Measurements from ENCODE around the gene DNMT1. TPM values are rescaled to one million over a fixed set of nuclear protein-coding genes. Genes with fewer than 3 reads are reported as not detected.

The DNMT1 gene
- total RNA-seq, 1 experiment from 2014 or later, result 168 TPM

DNA sequence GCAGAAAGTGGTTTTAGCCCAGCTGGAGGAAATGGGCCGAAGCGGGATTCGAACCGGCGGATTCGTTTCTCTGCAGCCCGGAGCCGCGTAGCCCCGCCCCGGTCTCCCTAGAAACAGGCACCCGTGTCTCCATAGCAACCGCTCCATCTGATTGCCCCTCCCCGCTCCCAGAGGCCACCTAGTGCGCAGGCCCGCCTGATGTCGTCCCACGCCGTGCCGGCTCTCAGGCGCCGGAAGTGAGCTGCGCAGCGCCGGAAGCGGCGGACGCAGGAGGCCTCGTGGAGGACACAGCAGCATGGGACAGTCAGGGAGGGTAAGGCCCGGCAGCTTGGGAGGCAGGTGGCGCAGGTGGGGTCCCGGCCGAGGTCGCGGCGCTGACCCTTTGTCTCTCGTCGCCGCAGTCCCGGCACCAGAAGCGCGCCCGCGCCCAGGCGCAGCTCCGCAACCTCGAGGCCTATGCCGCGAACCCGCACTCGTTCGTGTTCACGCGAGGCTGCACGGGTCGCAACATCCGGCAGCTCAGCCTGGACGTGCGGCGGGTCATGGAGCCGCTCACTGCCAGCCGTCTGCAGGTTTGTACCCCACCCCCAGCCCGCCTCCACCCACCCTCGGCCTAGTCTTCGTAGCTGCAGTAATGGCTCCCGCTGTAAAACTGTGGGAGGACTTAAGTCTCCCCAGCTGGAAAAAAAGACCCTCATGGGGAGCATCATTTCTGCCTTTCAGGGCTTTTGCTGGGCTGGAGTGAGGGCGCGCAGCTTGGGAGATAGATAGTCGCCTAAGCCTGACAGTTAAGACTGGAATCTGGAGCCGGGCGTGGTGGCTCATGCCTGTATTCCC is 88.4 kb downstream of the DNMT1 start, which contains the start of gene PPAN:
Gene PPAN (plus strand): TSS at position 263 of the 837 bp plus-strand sequence. CDS start 33 bp downstream, at position 296.
- ChIA-PET POLR2A (no interaction called here), CTCF (interaction anchor here (0.5 to 0.7 kb wide), 6 partner anchors 8 to 282 kb away, joined by 3 to 9 read pairs (median 3); no protein-coding TSS in a partner anchor)
- H3K9me3 ChIP-seq (ENCODE audit: control insufficient read depth, insufficient read depth, low read depth, low read length), result no peaks in the 10 kb centered on the region
- in situ Hi-C loops (cut with HindIII; ENCODE audit: low pct_unique_long_range_greater_than_20kb, low sequenced_read_pairs), result no loop called here
- H3K27ac ChIP-seq (ENCODE audit: low read length), result peak within 1 kb of the TSS; percentile 90
- peak; percentile 98 for ATAC-seq
- H3K36me3 ChIP-seq (ENCODE audit: control insufficient read depth, insufficient read depth, low read length), result peaks cover 14% of the 10 kb centered on the region
- H3K4me1 ChIP-seq (ENCODE audit: control insufficient read depth, insufficient read depth, low read length), result peaks cover under 1% of the 10 kb centered on the region
- intact Hi-C loops (cut with micrococcal nuclease; ENCODE audit: unreplicated experiment), result no loop called here
- TF ChIP-seq SIN3A (IDR thresholded peaks at IDR 0.05; ENCODE audit: borderline replicate concordance, insufficient read depth, low read depth, low read length) (peak; percentile 61; the same call in 1 of the 2 replicates), POLR2AphosphoS5 (IDR thresholded peaks at IDR 0.05; ENCODE audit: low read depth, low read length) (peak; percentile 90)
- TF ChIP-seq, protein P1, sequence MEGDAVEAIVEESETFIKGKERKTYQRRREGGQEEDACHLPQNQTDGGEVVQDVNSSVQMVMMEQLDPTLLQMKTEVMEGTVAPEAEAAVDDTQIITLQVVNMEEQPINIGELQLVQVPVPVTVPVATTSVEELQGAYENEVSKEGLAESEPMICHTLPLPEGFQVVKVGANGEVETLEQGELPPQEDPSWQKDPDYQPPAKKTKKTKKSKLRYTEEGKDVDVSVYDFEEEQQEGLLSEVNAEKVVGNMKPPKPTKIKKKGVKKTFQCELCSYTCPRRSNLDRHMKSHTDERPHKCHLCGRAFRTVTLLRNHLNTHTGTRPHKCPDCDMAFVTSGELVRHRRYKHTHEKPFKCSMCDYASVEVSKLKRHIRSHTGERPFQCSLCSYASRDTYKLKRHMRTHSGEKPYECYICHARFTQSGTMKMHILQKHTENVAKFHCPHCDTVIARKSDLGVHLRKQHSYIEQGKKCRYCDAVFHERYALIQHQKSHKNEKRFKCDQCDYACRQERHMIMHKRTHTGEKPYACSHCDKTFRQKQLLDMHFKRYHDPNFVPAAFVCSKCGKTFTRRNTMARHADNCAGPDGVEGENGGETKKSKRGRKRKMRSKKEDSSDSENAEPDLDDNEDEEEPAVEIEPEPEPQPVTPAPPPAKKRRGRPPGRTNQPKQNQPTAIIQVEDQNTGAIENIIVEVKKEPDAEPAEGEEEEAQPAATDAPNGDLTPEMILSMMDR (IDR thresholded peaks at IDR 0.05), result no peak
- no TSS peak for BruUV-seq (replicated peaks)
- DNase-seq (ENCODE audit: low read depth, low spot score), result peak; percentile 76
- H3K27me3 ChIP-seq (ENCODE audit: control insufficient read depth, insufficient read depth, low read length), result no peaks in the 10 kb centered on the region
- H3K4me3 ChIP-seq (ENCODE audit: low read depth in 2 of 2, low read length in 2 of 2), result peak within 1 kb of the TSS; percentile 82 to 94

DNA sequence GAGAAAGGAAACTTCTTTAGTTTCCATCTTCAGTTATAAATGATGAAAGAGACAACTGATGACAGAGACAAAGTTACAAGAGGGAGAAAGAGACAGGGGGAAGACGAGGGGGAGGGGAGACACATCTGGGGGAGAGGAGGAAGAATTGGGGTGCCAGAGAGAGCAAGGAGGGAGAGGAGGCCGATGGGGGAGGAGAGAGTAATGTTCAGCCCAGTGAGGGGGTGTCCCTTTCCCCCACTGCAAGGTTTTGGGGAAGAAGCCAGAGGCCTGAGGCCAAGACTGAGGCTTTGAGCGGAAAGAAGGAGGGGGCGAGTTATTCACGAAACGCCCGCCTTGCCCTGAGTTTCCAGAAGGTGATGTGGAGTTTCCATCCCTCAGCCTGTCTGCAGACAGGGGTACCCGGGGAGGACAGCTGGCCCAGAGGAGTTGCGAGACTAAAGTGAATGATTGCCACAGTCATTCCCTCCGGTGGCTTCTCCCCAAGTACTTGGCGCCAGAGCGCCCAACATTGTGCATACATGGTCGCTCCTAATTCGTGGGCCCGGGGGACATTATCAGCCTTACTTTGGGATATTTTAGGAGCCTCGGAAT is 89.1 kb downstream of the DNMT1 start:
- Histone ChIP-seq H3K27me3 (ENCODE audit: control insufficient read depth, insufficient read depth, low read length) (no peaks in the 10 kb centered on the region), H3K36me3 (ENCODE audit: control insufficient read depth, insufficient read depth, low read length) (peaks cover 14% of the 10 kb centered on the region), H3K27ac (ENCODE audit: low read length) (no peak overlapping the region), H3K9me3 (ENCODE audit: control insufficient read depth, insufficient read depth, low read depth, low read length) (no peaks in the 10 kb centered on the region), H3K4me1 (ENCODE audit: control insufficient read depth, insufficient read depth, low read length) (no peaks in the 10 kb centered on the region; the same call in 1 of the 2 replicates), H3K4me3 (ENCODE audit: low read depth in 2 of 2, low read length in 2 of 2) (peak overlapping the region; percentile 26 to 82; a peak in 2 of 4 replicates)
- ATAC-seq (no peak), DNase-seq (ENCODE audit: low read depth, low spot score) (no peak)
- ChIA-PET POLR2A (no interaction called here), CTCF (interaction anchor here (0.6 kb wide), 1 partner anchor 283 kb away, joined by 3 read pairs; no protein-coding TSS in a partner anchor)
- TF ChIP-seq, protein P1 (IDR thresholded peaks at IDR 0.05), result no peak
- 0 out of 2 replicates have a peak, but pooled peaks have one; percentile 28 for TF ChIP-seq TCF7L2 (IDR thresholded peaks at IDR 0.05; ENCODE audit: low read depth, low read length)
- TF ChIP-seq POLR2AphosphoS5 (IDR thresholded peaks at IDR 0.05; ENCODE audit: low read depth, low read length), result no peak
- TF ChIP-seq SIN3A (IDR thresholded peaks at IDR 0.05; ENCODE audit: borderline replicate concordance, insufficient read depth, low read depth, low read length), result no peak
- TF ChIP-seq, protein P2, sequence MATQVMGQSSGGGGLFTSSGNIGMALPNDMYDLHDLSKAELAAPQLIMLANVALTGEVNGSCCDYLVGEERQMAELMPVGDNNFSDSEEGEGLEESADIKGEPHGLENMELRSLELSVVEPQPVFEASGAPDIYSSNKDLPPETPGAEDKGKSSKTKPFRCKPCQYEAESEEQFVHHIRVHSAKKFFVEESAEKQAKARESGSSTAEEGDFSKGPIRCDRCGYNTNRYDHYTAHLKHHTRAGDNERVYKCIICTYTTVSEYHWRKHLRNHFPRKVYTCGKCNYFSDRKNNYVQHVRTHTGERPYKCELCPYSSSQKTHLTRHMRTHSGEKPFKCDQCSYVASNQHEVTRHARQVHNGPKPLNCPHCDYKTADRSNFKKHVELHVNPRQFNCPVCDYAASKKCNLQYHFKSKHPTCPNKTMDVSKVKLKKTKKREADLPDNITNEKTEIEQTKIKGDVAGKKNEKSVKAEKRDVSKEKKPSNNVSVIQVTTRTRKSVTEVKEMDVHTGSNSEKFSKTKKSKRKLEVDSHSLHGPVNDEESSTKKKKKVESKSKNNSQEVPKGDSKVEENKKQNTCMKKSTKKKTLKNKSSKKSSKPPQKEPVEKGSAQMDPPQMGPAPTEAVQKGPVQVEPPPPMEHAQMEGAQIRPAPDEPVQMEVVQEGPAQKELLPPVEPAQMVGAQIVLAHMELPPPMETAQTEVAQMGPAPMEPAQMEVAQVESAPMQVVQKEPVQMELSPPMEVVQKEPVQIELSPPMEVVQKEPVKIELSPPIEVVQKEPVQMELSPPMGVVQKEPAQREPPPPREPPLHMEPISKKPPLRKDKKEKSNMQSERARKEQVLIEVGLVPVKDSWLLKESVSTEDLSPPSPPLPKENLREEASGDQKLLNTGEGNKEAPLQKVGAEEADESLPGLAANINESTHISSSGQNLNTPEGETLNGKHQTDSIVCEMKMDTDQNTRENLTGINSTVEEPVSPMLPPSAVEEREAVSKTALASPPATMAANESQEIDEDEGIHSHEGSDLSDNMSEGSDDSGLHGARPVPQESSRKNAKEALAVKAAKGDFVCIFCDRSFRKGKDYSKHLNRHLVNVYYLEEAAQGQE (IDR thresholded peaks at IDR 0.05; ENCODE audit: insufficient read depth in 1 of 2, low read depth in 2 of 2, low read length in 1 of 2), result no peak
- intact Hi-C loops (cut with micrococcal nuclease; ENCODE audit: unreplicated experiment) (no loop called here), in situ Hi-C loops (cut with HindIII; ENCODE audit: low pct_unique_long_range_greater_than_20kb, low sequenced_read_pairs) (no loop called here)
- no TSS peak for BruUV-seq (replicated peaks)
